H1 (cell line): ENCODE measurements around the gene NFASC. TPM values are rescaled to one million over a fixed set of nuclear protein-coding genes. Genes with fewer than 3 reads are reported as not detected.

Source experiments
- CTCF ChIA-PET: fragments of 300-600 bp; sonication (Branson Sonifier 250); formaldehyde crosslinking; loops from one replicate; lab custom pipeline; 2021; ENCODE audit not compliant: partially characterized antibody; lab: Charles Lee
- POLR2A ChIA-PET: fragments of 300-600 bp; sonication (Branson Sonifier 250); formaldehyde crosslinking; loops from one replicate; lab custom pipeline; 2021; ENCODE audit warnings: inconsistent platforms; ENCODE audit not compliant: partially characterized antibody; lab: Charles Lee
- DNase-seq, 2 experiments: peaks; one replicate each; pipeline versions ENCODE4 v3.0.0 to v3.0.0-alpha.2; 2010 to 2022; ENCODE audit warnings: low spot score in 2 of 2, low read depth in 1 of 2, mixed read lengths in 1 of 2
- FAIRE-seq: peaks from 2 replicates; lab custom pipeline; 2011; peaks lifted over from hg19 to GRCh38; lab: Jason Lieb, UNC
- H2AFZ ChIP-seq: 2 replicates; pipeline ENCODE4 v1.8.1; 2012; ENCODE audit warnings: low read length, inconsistent platforms
- H2AK5ac ChIP-seq: 2 replicates; pipeline ENCODE4 v1.6.1; 2013; ENCODE audit warnings: low read depth, low read length
- H2BK120ac ChIP-seq: replicated peaks from 2 replicates; pipeline ENCODE3; 2013; ENCODE audit warnings: low read depth, low read length, inconsistent platforms
- H2BK12ac ChIP-seq: 2 replicates; pipeline ENCODE4 v1.6.1; 2013; ENCODE audit warnings: low read depth, low read length
- H2BK15ac ChIP-seq: 2 replicates; pipeline ENCODE4 v1.6.1; 2013; ENCODE audit warnings: low read length
- H2BK20ac ChIP-seq: 2 replicates; pipeline ENCODE4 v1.6.1; 2013; ENCODE audit warnings: low read length
- H2BK5ac ChIP-seq: 2 replicates; pipeline ENCODE4 v1.6.1; 2013; ENCODE audit warnings: low read depth, low read length
- H3K14ac ChIP-seq: 2 replicates; pipeline ENCODE4 v1.6.1; 2013; ENCODE audit warnings: inconsistent platforms; ENCODE audit not compliant: insufficient read length
- H3K18ac ChIP-seq: 2 replicates; pipeline ENCODE4 v1.6.1; 2013; ENCODE audit warnings: low read length; ENCODE audit errors: extremely low read depth
- H3K23ac ChIP-seq: 2 replicates; pipeline ENCODE4 v1.6.1; 2013; ENCODE audit warnings: inconsistent platforms; ENCODE audit not compliant: insufficient read length
- H3K23me2 ChIP-seq: 2 replicates; pipeline ENCODE4 v1.6.1; 2013; ENCODE audit warnings: low read depth, low read length
- H3K27ac ChIP-seq: 2 replicates; pipeline ENCODE4 v1.6.1; 2011; ENCODE audit warnings: low read depth, low read length, inconsistent platforms
- H3K27me3 ChIP-seq, 4 experiments: replicated peaks in 1 of 4; 1 replicate in 1 of 4; 2 replicates in 3 of 4; pipeline versions ENCODE4 v1.6.1 to v1.8.1; 2011 to 2013; ENCODE audit warnings: low read length in 3 of 4, mild to moderate bottlenecking in 3 of 4, inconsistent platforms in 2 of 4, mixed read lengths in 2 of 4, moderate library complexity in 1 of 4; ENCODE audit not compliant: control insufficient read depth in 3 of 4, insufficient read depth in 3 of 4; ENCODE audit errors: extremely low read depth in 1 of 4
- H3K36me3 ChIP-seq, 4 experiments: 2 replicates each; pipeline versions ENCODE4 v1.6.1 to v1.8.1; 2011 to 2013; ENCODE audit warnings: mild to moderate bottlenecking in 4 of 4, low read length in 3 of 4, moderate library complexity in 2 of 4, control low read depth in 1 of 4, inconsistent platforms in 1 of 4; ENCODE audit not compliant: insufficient read depth in 4 of 4, control insufficient read depth in 2 of 4
- H3K4ac ChIP-seq: replicated peaks from 2 replicates; pipeline ENCODE3; 2013; ENCODE audit warnings: low read length, low read depth, mixed read lengths, inconsistent platforms; ENCODE audit not compliant: insufficient read length
- H3K4me1 ChIP-seq, 4 experiments: replicated peaks in 1 of 4; 1 replicate in 1 of 4; 2 replicates in 3 of 4; pipeline versions ENCODE4 v1.6.1 to v1.8.1; 2011 to 2013; ENCODE audit warnings: low read length in 3 of 4, inconsistent platforms in 2 of 4, mixed read lengths in 1 of 4; ENCODE audit not compliant: insufficient read depth in 4 of 4, control insufficient read depth in 3 of 4
- H3K4me2 ChIP-seq, 2 experiments: 2 replicates each; pipeline versions ENCODE4 v1.6.1 to v1.8.1; 2011 to 2013; ENCODE audit warnings: low read depth in 2 of 2, low read length in 2 of 2, control low read depth in 1 of 2, inconsistent platforms in 1 of 2, mild to moderate bottlenecking in 1 of 2; ENCODE audit not compliant: insufficient read depth in 1 of 2
- H3K4me3 ChIP-seq, 4 experiments: fragments of 200-600, 300-600 bp in 1 of 4; sonication (generic), shearing (Covaris generic), sonication (Bioruptor Twin) in 1 of 4; 2 replicates each; pipeline versions ENCODE4 v1.5.1 to v1.8.1; 2011 to 2016; ENCODE audit warnings: low read length in 4 of 4, low read depth in 3 of 4, control low read depth in 2 of 4, inconsistent platforms in 2 of 4, mild to moderate bottlenecking in 2 of 4, mixed read lengths in 1 of 4, moderate library complexity in 1 of 4; ENCODE audit not compliant: insufficient read depth in 2 of 4; ENCODE audit errors: extremely low read depth in 1 of 4
- H3K56ac ChIP-seq: replicated peaks from 2 replicates; pipeline ENCODE3; 2013; ENCODE audit warnings: low read depth, mild to moderate bottlenecking, mixed read lengths, low read length, inconsistent platforms; ENCODE audit not compliant: insufficient read length
- H3K79me1 ChIP-seq: 2 replicates; pipeline ENCODE4 v1.6.1; 2013; ENCODE audit warnings: low read depth, low read length, control low read depth
- H3K79me2 ChIP-seq, 2 experiments: 2 replicates each; pipeline versions ENCODE4 v1.6.1 to v1.8.1; 2012 to 2013; ENCODE audit warnings: low read length in 2 of 2, mild to moderate bottlenecking in 2 of 2, inconsistent platforms in 1 of 2; ENCODE audit not compliant: insufficient read depth in 2 of 2, control insufficient read depth in 1 of 2
- H3K9ac ChIP-seq, 4 experiments: replicated peaks in 1 of 4; 1 replicate in 1 of 4; 2 replicates in 3 of 4; pipeline versions ENCODE4 v1.6.1 to v1.8.1; 2011 to 2013; ENCODE audit warnings: low read depth in 3 of 4, low read length in 3 of 4, control low read depth in 2 of 4, mild to moderate bottlenecking in 2 of 4, moderate library complexity in 2 of 4, inconsistent platforms in 1 of 4; ENCODE audit errors: extremely low read depth in 1 of 4
- H3K9me3 ChIP-seq, 2 experiments: 2 replicates each; pipeline versions ENCODE4 v1.6.1 to v1.8.1; 2012 to 2013; ENCODE audit warnings: mild to moderate bottlenecking in 2 of 2, moderate library complexity in 2 of 2, control low read depth in 1 of 2, inconsistent platforms in 1 of 2, low read depth in 1 of 2, low read length in 1 of 2, mixed read lengths in 1 of 2; ENCODE audit not compliant: insufficient read depth in 2 of 2
- H4K20me1 ChIP-seq, 2 experiments: replicated peaks in 1 of 2; 2 replicates each; pipeline versions ENCODE3 to v1.8.1; 2011 to 2013; ENCODE audit warnings: inconsistent platforms in 2 of 2, low read length in 2 of 2, mild to moderate bottlenecking in 1 of 2; ENCODE audit not compliant: insufficient read depth in 2 of 2, control insufficient read depth in 1 of 2
- H4K5ac ChIP-seq: 2 replicates; pipeline ENCODE4 v1.6.1; 2013; ENCODE audit warnings: low read length, low read depth, mixed read lengths, inconsistent platforms; ENCODE audit not compliant: insufficient read length
- H4K8ac ChIP-seq: 2 replicates; pipeline ENCODE4 v1.8.0; 2013; ENCODE audit warnings: mild to moderate bottlenecking, moderate library complexity, low read length, inconsistent platforms; ENCODE audit not compliant: insufficient read depth; ENCODE audit errors: extremely low read depth
- H4K91ac ChIP-seq: replicated peaks from 2 replicates; pipeline ENCODE3; 2013; ENCODE audit warnings: low read length, mixed read lengths, inconsistent platforms; ENCODE audit not compliant: insufficient read length
- CBX5 ChIP-seq: fragments of 300-800, 300-1000 bp; sonication (generic); IDR thresholded peaks from 2 replicates; pipeline ENCODE4 v1.7.1; 2016; ENCODE audit warnings: antibody characterized with exemption, low read length, low read depth
- CHD1 ChIP-seq: IDR thresholded peaks from 2 replicates; pipeline ENCODE4 v1.6.1; 2012; ENCODE audit warnings: low read depth, low read length, improper control_type of control experiment
- NANOG ChIP-seq: IDR thresholded peaks from 2 replicates; pipeline ENCODE4 v1.6.1; 2011; ENCODE audit warnings: low read length, low read depth, mild to moderate bottlenecking, inconsistent platforms; ENCODE audit not compliant: insufficient read depth, poor library complexity, severe bottlenecking
- TAF7 ChIP-seq: optimal IDR thresholded peaks from 2 replicates; pipeline ENCODE3; 2011; ENCODE audit warnings: low read depth, mild to moderate bottlenecking, inconsistent platforms, low read length, moderate library complexity, borderline replicate concordance
- ZNF274 ChIP-seq: IDR thresholded peaks from 2 replicates; pipeline ENCODE4 v1.7.0; 2012; ENCODE audit warnings: low read length, borderline replicate concordance; ENCODE audit errors: extremely low read depth
- WGBS, 2 experiments: shearing (Covaris generic) in 1 of 2; methylation state at CpG; one replicate each; pipeline versions ENCODE4 v1.1.6 to v1.1.7; 2013 to 2015; ENCODE audit warnings: low lambda C conversion rate in 2 of 2, mixed read lengths in 2 of 2, inconsistent platforms in 1 of 2, low coverage in 1 of 2, missing lambda C conversion rate in 1 of 2; ENCODE audit not compliant: insufficient replicate concordance in 2 of 2, insufficient coverage in 1 of 2, insufficient read length in 1 of 2; ENCODE audit errors: extremely low coverage in 1 of 2, missing lambda C conversion rate in 1 of 2; 5-methylcytosine and 5-hydroxymethylcytosine counted together
- polyA plus RNA-seq, 7 experiments: library from polyadenylated mRNA; depleted of rRNA in 3 of 7; stranded (reverse) in 5 of 7; unstranded in 2 of 7; fragments of >200 nt in 5 of 7; fragments of 200-250 nt in 2 of 7; gene quantifications; 1 replicate in 5 of 7; 2 replicates in 1 of 7; 4 replicates in 1 of 7; pipeline versions ENCODE4 v1.2.1 to v1.2.3, GENCODE V29; 2011 to 2013; ENCODE audit warnings: missing spikeins in 2 of 7, mixed read lengths in 2 of 7
- total RNA-seq: library from RNA; stranded (reverse); fragmentation: NEBNext Ultra II Directional; extraction: Animal tissue kit (Norgen Biotek cat#: 25700); gene quantifications from 2 replicates; pipeline ENCODE4 v1.2.1, GENCODE V29; 2021

The NFASC gene
- total and polyA plus RNA-seq, 2 of the 8 experiments (the other 6 are each of a cell fraction or from before 2014, with no cell fraction given), result 5.0 to 15.2 TPM

GRCh38 chr1:204962742-204963632 lies 92.3 kb downstream of the NFASC start:
- Histone ChIP-seq H4K8ac (no peak overlapping the region; the same call in 1 of the 2 replicates), H3K27ac (no peak overlapping the region), H3K4me1 (peaks cover 0 to 4% (median 2%) of the 10 kb centered on the region in 4 experiments; a peak in 4 of 7 replicates), H4K91ac (no peak overlapping the region), H3K23ac (no peak overlapping the region), H3K4ac (no peak overlapping the region), H3K56ac (no peak overlapping the region), H3K79me1 (no peaks in the 10 kb centered on the region), H2BK5ac (no peak overlapping the region), H4K20me1 (peaks cover 0 to 2% of the 10 kb centered on the region in 2 experiments), H2BK20ac (no peak overlapping the region), H2BK12ac (no peak overlapping the region), H3K79me2 (no peaks in the 10 kb centered on the region), H4K5ac (no peak overlapping the region), H3K9ac (no peak overlapping the region), H3K36me3 (no peaks in the 10 kb centered on the region), H3K14ac (no peak overlapping the region), H2BK15ac (no peak overlapping the region), H3K23me2 (no peaks in the 10 kb centered on the region), H2AK5ac (no peak overlapping the region), H3K27me3 (no peaks in the 10 kb centered on the region), H3K9me3 (no peaks in the 10 kb centered on the region), H2BK120ac (no peak overlapping the region), H2AFZ (no peak overlapping the region), H3K4me2 (no peak overlapping the region), H3K18ac (no peak overlapping the region), H3K4me3 (no peak overlapping the region)
- WGBS, 2 experiments, result 81% methylated on average over 6 of the region's 6 CpGs; no CpG with 5 or more reads in 1 of the 2 experiments
- ChIA-PET POLR2A (no interaction called here), CTCF (interaction anchor here (0.5 to 13.0 kb wide), 17 partner anchors 12 to 277 kb away, joined by 3 to 112 read pairs (median 5); no protein-coding TSS in a partner anchor)
- TF ChIP-seq ZNF274, result no peak
- no peak for TF ChIP-seq TAF7
- no peak for TF ChIP-seq CBX5
- TF ChIP-seq NANOG, result no peak
- TF ChIP-seq CHD1, result no peak
- no peak for DNase-seq
- no peak for FAIRE-seq
